Ishikawa (cell line): ENCODE results near the gene AP3D1.

Experiments used
- CEBPB ChIP-seq: IDR thresholded peaks from 2 replicates; pipeline ENCODE4 v1.6.1; 2012
- CREB1 ChIP-seq: IDR thresholded peaks from 2 replicates; pipeline ENCODE4 v1.6.1; 2012; ENCODE audit warnings: low read depth
- EGR1 ChIP-seq: IDR thresholded peaks from 2 replicates; pipeline ENCODE4 v1.6.1; 2012
- EP300 ChIP-seq: IDR thresholded peaks from 2 replicates; pipeline ENCODE4 v1.6.1; 2012; ENCODE audit warnings: borderline replicate concordance
- FOXM1 ChIP-seq: IDR thresholded peaks from 2 replicates; pipeline ENCODE4 v1.6.1; 2012; ENCODE audit warnings: low read depth, borderline replicate concordance
- NFIC ChIP-seq: IDR thresholded peaks from 2 replicates; pipeline ENCODE4 v1.6.1; 2012
- RAD21 ChIP-seq: IDR thresholded peaks from 2 replicates; pipeline ENCODE4 v1.6.1; 2012; ENCODE audit warnings: low read depth
- TAF1 ChIP-seq: IDR thresholded peaks from 2 replicates; pipeline ENCODE4 v1.6.1; 2012; ENCODE audit warnings: low read depth, mild to moderate bottlenecking
- TCF12 ChIP-seq: IDR thresholded peaks from 2 replicates; pipeline ENCODE4 v1.6.1; 2012; ENCODE audit warnings: low read depth
- TEAD4 ChIP-seq: IDR thresholded peaks from 2 replicates; pipeline ENCODE4 v1.6.1; 2012
- YY1 ChIP-seq: IDR thresholded peaks from 2 replicates; pipeline ENCODE4 v1.6.1; 2012; ENCODE audit warnings: low read depth
- ZBTB7A ChIP-seq: IDR thresholded peaks from 2 replicates; pipeline ENCODE4 v1.6.1; 2012; ENCODE audit warnings: low read depth
- TF ChIP-seq, protein P1 (sequence below): IDR thresholded peaks from 2 replicates; pipeline ENCODE4 v1.6.1; 2012; ENCODE audit warnings: low read depth, mild to moderate bottlenecking
- TF ChIP-seq, protein P2 (sequence below): IDR thresholded peaks from 2 replicates; pipeline ENCODE4 v1.6.1; 2012
- TF ChIP-seq, protein P3 (sequence below): IDR thresholded peaks from 2 replicates; pipeline ENCODE4 v1.6.1; 2012

AP3D1 gene

GRCh38 chr19:2064395-2064787, 87.0 kb downstream of the AP3D1 start:
- TF ChIP-seq ZBTB7A (no peak), CREB1 (no peak), TCF12 (no peak), TEAD4 (no peak)
- TF ChIP-seq, protein P1, sequence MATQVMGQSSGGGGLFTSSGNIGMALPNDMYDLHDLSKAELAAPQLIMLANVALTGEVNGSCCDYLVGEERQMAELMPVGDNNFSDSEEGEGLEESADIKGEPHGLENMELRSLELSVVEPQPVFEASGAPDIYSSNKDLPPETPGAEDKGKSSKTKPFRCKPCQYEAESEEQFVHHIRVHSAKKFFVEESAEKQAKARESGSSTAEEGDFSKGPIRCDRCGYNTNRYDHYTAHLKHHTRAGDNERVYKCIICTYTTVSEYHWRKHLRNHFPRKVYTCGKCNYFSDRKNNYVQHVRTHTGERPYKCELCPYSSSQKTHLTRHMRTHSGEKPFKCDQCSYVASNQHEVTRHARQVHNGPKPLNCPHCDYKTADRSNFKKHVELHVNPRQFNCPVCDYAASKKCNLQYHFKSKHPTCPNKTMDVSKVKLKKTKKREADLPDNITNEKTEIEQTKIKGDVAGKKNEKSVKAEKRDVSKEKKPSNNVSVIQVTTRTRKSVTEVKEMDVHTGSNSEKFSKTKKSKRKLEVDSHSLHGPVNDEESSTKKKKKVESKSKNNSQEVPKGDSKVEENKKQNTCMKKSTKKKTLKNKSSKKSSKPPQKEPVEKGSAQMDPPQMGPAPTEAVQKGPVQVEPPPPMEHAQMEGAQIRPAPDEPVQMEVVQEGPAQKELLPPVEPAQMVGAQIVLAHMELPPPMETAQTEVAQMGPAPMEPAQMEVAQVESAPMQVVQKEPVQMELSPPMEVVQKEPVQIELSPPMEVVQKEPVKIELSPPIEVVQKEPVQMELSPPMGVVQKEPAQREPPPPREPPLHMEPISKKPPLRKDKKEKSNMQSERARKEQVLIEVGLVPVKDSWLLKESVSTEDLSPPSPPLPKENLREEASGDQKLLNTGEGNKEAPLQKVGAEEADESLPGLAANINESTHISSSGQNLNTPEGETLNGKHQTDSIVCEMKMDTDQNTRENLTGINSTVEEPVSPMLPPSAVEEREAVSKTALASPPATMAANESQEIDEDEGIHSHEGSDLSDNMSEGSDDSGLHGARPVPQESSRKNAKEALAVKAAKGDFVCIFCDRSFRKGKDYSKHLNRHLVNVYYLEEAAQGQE = no peak

DNA sequence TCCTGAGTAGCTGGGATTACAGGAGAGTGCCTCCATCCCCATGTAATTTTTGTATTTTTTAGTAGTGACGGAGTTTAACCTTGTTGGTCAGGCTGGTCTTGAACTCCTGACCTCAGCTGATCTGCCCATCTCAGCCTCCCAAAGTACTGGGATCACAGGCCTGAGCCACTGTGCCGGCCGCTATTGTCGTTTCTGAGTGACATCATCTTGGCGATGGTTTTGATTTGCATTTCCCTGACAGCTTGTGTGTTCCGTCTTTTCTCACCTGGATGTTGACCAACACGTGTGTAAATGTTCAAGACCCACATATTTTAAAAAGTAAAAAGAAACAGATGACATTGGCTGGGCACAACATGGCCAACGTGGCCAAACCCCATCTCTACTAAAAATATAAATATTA, 87.5 kb downstream of the AP3D1 start:
- TF ChIP-seq, protein P2, sequence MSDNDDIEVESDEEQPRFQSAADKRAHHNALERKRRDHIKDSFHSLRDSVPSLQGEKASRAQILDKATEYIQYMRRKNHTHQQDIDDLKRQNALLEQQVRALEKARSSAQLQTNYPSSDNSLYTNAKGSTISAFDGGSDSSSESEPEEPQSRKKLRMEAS = no peak
- TF ChIP-seq EP300 (no peak), CEBPB (no peak), FOXM1 (no peak), NFIC (no peak), TEAD4 (no peak), TCF12 (no peak), TAF1 (no peak), RAD21 (no peak), CREB1 (no peak), YY1 (no peak), EGR1 (no peak)
- TF ChIP-seq, protein P1 = no peak
- TF ChIP-seq, protein P3, sequence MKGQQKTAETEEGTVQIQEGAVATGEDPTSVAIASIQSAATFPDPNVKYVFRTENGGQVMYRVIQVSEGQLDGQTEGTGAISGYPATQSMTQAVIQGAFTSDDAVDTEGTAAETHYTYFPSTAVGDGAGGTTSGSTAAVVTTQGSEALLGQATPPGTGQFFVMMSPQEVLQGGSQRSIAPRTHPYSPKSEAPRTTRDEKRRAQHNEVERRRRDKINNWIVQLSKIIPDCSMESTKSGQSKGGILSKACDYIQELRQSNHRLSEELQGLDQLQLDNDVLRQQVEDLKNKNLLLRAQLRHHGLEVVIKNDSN = no peak

GRCh38 chr19:2062770-2063169, 88.6 kb downstream of the AP3D1 start:
- no peak for TF ChIP-seq CEBPB
- no peak for TF ChIP-seq TCF12
- TF ChIP-seq, protein P3 = no peak
- no peak for TF ChIP-seq NFIC
- no peak for TF ChIP-seq TEAD4
- no peak for TF ChIP-seq ZBTB7A
- TF ChIP-seq, protein P1 = no peak
- no peak for TF ChIP-seq EGR1
- TF ChIP-seq RAD21 = no peak
- no peak for TF ChIP-seq TAF1
- no peak for TF ChIP-seq YY1
- TF ChIP-seq EP300 = no peak
- TF ChIP-seq CREB1 = no peak

DNA sequence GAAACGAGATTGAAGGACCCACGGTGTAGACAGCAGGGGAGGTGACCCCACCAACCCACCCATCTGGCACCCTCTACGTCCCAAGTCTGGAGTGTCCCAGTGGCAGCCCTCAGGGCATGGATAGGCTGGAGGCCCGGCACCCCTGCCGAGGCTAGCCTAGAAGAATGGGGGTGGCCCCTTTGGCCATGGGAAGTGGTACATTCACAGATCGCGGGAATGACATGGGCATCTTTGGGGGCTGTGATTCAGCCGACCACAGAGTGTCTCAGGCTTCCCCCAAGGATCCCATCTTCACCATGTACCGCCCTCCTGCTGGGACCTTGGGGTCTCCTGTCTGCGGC, 89.0 kb downstream of the AP3D1 start:
- no peak for TF ChIP-seq NFIC
- TF ChIP-seq YY1 = no peak
- TF ChIP-seq, protein P3 = no peak
- TF ChIP-seq RAD21 = no peak
- no peak for TF ChIP-seq CREB1
- no peak for TF ChIP-seq FOXM1
- TF ChIP-seq ZBTB7A = no peak
- TF ChIP-seq TCF12 = no peak
- TF ChIP-seq CEBPB = no peak
- TF ChIP-seq TEAD4 = no peak
- TF ChIP-seq, protein P2 = no peak
- TF ChIP-seq, protein P1 = no peak
- TF ChIP-seq TAF1 = no peak
- TF ChIP-seq EGR1 = no peak
- no peak for TF ChIP-seq EP300
